ENCODE data around the gene CALHM2.

CALHM2 gene

DNA sequence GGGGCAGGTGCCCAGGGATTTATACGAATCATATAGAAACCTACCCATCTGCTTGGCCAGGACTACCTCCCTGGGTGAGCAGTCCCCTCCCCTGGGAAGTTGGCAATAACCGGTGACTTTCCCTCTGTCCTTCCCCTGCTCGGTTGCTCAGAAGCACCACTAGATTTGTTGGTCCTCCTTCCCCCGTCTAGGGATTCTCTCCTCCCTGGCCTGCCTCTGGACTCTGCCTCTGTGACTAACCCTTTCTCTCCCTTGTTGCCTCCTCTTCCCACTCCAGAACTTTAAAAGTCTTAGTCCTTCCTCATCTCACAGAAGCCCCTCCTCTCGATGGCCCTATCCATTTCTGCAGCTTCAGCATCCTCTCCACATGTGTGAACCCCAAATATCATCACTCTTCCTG lies 17.0 kb upstream of the CALHM2 start:
- ChIA-PET POLR2A (no interaction called here), CTCF (interaction anchor here (0.7 to 12.8 kb wide), 8 partner anchors 14 to 92 kb away, joined by 3 to 157 read pairs (median 4); partner anchors contain the start of gene CALHM2)
- DNase-seq, result no peak
- peaks cover 0 to 3% (median 0%) of the 10 kb centered on the region in 5 experiments for H3K27me3 ChIP-seq (replicated peaks in 2 of 5; ENCODE audit: control insufficient read depth in 4 of 5, insufficient read depth in 5 of 5, low read length in 4 of 5)
- H3K27ac ChIP-seq (ENCODE audit: insufficient read depth in 1 of 2, low read depth in 1 of 2, low read length in 2 of 2, poor library complexity in 1 of 2, severe bottlenecking in 2 of 2), result no peak overlapping the region
- 91% methylated on average over 5 of the region's 5 CpGs for WGBS (ENCODE audit: insufficient coverage)
- peaks cover 4 to 69% (median 31%) of the 10 kb centered on the region in 4 experiments for H3K4me1 ChIP-seq (ENCODE audit: control extremely low read depth in 1 of 4, control insufficient read depth in 4 of 4, insufficient read depth in 4 of 4, low read length in 3 of 4)
- H3K36me3 ChIP-seq (ENCODE audit: control insufficient read depth in 4 of 4, insufficient read depth in 4 of 4, low read length in 3 of 4), result no peaks in the 10 kb centered on the region
- H3K9me3 ChIP-seq (ENCODE audit: control extremely low read depth in 1 of 5, control insufficient read depth in 4 of 5, insufficient read depth in 2 of 5, low read depth in 1 of 5, low read length in 4 of 5), result no peaks in the 10 kb centered on the region
- H3K4me3 ChIP-seq (ENCODE audit: control insufficient read depth in 1 of 7, extremely low read depth in 1 of 7, insufficient read depth in 4 of 7, low read depth in 2 of 7, low read length in 6 of 7), result no peak overlapping the region

DNA sequence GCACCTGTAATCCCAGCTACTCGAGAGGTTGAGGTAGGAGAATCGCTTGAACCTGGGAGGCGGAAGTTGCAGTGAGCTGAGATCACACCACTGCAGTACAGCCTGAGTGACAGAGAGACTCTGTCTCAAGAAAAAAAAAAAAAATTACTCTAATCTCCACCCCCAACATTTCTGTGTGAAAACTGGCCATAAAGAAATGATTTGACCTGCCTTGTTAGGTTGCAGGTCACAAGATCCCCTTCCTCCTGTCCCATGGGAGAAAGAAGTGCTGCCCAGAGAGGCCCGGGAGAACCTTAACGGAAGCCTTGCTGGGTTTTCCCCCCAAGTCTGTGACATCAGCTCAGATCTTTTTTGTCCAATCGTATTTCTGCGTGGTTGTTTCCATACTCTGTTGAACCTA lies 15.2 kb upstream of the CALHM2 start:
- CTCF ChIA-PET, result no interaction called here
- Histone ChIP-seq H3K36me3 (ENCODE audit: control insufficient read depth in 4 of 4, insufficient read depth in 4 of 4, low read length in 3 of 4) (no peaks in the 10 kb centered on the region), H3K9me3 (ENCODE audit: control extremely low read depth in 1 of 5, control insufficient read depth in 4 of 5, insufficient read depth in 2 of 5, low read depth in 1 of 5, low read length in 4 of 5) (no peaks in the 10 kb centered on the region), H3K4me3 (ENCODE audit: control insufficient read depth in 1 of 7, extremely low read depth in 1 of 7, insufficient read depth in 4 of 7, low read depth in 2 of 7, low read length in 6 of 7) (no peak overlapping the region), H3K4me1 (ENCODE audit: control extremely low read depth in 1 of 4, control insufficient read depth in 4 of 4, insufficient read depth in 4 of 4, low read length in 3 of 4) (peaks cover 4 to 56% (median 30%) of the 10 kb centered on the region in 4 experiments), H3K27me3 (replicated peaks in 2 of 5; ENCODE audit: control insufficient read depth in 4 of 5, insufficient read depth in 5 of 5, low read length in 4 of 5) (peaks cover 0 to 3% (median 0%) of the 10 kb centered on the region in 5 experiments), H3K27ac (ENCODE audit: insufficient read depth in 1 of 2, low read depth in 1 of 2, low read length in 2 of 2, poor library complexity in 1 of 2, severe bottlenecking in 2 of 2) (no peak overlapping the region)
- 99% methylated on average over 7 of the region's 7 CpGs for WGBS (ENCODE audit: insufficient coverage)
- POLR2A ChIA-PET, result interaction anchor here (0.6 kb wide), 1 partner anchor 14 kb away, joined by 4 read pairs; no protein-coding TSS in a partner anchor
- no peak for DNase-seq

DNA sequence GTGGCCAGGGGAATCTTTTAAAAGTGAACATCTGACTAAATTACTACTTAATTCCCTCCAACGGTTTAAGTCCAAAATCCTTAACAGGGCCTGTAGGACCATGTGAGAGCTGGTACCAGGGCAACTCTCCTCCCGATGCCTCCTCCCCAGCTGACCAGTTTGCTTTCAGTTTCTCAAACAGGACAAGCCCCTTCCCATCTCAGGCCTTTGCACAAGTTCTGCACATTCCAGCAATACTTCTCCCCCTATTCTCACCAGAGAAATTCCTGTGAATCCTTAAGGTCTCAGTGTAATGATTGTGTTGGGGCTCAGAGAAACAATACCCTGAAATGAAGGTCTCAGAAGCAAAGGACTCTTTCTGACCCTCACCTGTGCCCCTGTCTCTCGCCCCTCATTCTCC lies 14.6 kb upstream of the CALHM2 start:
- no peaks in the 10 kb centered on the region for H3K36me3 ChIP-seq (ENCODE audit: control insufficient read depth in 4 of 4, insufficient read depth in 4 of 4, low read length in 3 of 4)
- no peak overlapping the region for H3K4me3 ChIP-seq (ENCODE audit: control insufficient read depth in 1 of 7, extremely low read depth in 1 of 7, insufficient read depth in 4 of 7, low read depth in 2 of 7, low read length in 6 of 7)
- peaks cover 0 to 49% (median 23%) of the 10 kb centered on the region in 4 experiments for H3K4me1 ChIP-seq (ENCODE audit: control extremely low read depth in 1 of 4, control insufficient read depth in 4 of 4, insufficient read depth in 4 of 4, low read length in 3 of 4)
- peaks cover 0 to 3% (median 0%) of the 10 kb centered on the region in 5 experiments for H3K27me3 ChIP-seq (replicated peaks in 2 of 5; ENCODE audit: control insufficient read depth in 4 of 5, insufficient read depth in 5 of 5, low read length in 4 of 5)
- DNase-seq, result no peak
- H3K9me3 ChIP-seq (ENCODE audit: control extremely low read depth in 1 of 5, control insufficient read depth in 4 of 5, insufficient read depth in 2 of 5, low read depth in 1 of 5, low read length in 4 of 5), result no peaks in the 10 kb centered on the region
- no peak overlapping the region for H3K27ac ChIP-seq (ENCODE audit: insufficient read depth in 1 of 2, low read depth in 1 of 2, low read length in 2 of 2, poor library complexity in 1 of 2, severe bottlenecking in 2 of 2)
- POLR2A ChIA-PET, result no interaction called here
- CTCF ChIA-PET, result interaction anchor here (1.9 kb wide), 1 partner anchor 10 kb away, joined by 5 read pairs; no protein-coding TSS in a partner anchor
- WGBS (ENCODE audit: insufficient coverage), result 79% methylated on average over 3 of the region's 3 CpGs

DNA sequence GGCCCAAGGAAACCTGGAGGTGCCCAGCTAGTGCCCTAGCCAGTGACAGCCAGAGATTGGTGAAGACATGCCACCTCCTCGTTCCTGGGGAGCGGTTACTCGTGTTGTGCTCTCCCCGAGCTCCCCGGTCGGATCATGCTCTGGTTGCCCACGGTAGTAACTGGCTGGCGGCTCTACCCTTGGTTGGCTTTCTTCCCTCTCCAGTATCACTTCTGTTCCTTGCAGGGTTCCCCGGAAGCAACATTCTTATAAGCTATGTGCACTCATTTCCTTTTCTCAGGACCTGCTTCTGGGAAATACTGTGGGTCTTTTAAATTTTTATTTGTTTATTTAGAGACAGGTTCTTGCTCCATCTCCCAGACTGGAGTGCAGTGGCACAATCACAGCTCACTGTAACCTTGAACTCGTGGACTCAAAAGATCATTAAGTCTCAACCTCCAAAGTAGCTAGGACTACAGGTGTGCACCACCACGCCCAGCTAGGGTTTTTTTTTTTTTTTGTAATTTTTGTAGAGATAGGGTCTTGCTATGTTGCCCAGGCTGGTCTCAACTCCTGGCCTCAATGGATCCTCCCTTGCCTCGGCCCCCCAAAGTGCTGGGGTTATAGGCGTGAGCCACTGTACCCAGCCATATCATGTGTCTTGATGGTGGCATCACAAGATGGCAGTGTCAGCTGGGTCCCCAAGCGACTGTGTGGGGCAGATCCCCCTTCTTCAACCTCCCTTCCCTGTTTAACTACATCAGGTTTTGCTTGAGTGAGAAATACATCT lies 13.4 kb upstream of the CALHM2 start:
- DNase-seq, result no peak
- H3K4me1 ChIP-seq (ENCODE audit: control extremely low read depth in 1 of 4, control insufficient read depth in 4 of 4, insufficient read depth in 4 of 4, low read length in 3 of 4), result peaks cover 0 to 38% (median 14%) of the 10 kb centered on the region in 4 experiments
- WGBS (ENCODE audit: insufficient coverage), result over 99% methylated on average over 11 of the region's 14 CpGs
- no peak overlapping the region for H3K4me3 ChIP-seq (ENCODE audit: control insufficient read depth in 1 of 7, extremely low read depth in 1 of 7, insufficient read depth in 4 of 7, low read depth in 2 of 7, low read length in 6 of 7)
- H3K27me3 ChIP-seq (replicated peaks in 2 of 5; ENCODE audit: control insufficient read depth in 4 of 5, insufficient read depth in 5 of 5, low read length in 4 of 5), result peaks cover 0 to 3% (median 0%) of the 10 kb centered on the region in 5 experiments
- ChIA-PET CTCF (interaction anchor here (0.7 to 1.9 kb wide), 6 partner anchors 9 to 27 kb away, joined by 3 to 5 read pairs (median 3); partner anchors contain the start of gene CALHM2), POLR2A (no interaction called here)
- no peak overlapping the region for H3K27ac ChIP-seq (ENCODE audit: insufficient read depth in 1 of 2, low read depth in 1 of 2, low read length in 2 of 2, poor library complexity in 1 of 2, severe bottlenecking in 2 of 2)
- no peaks in the 10 kb centered on the region for H3K9me3 ChIP-seq (ENCODE audit: control extremely low read depth in 1 of 5, control insufficient read depth in 4 of 5, insufficient read depth in 2 of 5, low read depth in 1 of 5, low read length in 4 of 5)
- H3K36me3 ChIP-seq (ENCODE audit: control insufficient read depth in 4 of 4, insufficient read depth in 4 of 4, low read length in 3 of 4), result no peaks in the 10 kb centered on the region

DNA sequence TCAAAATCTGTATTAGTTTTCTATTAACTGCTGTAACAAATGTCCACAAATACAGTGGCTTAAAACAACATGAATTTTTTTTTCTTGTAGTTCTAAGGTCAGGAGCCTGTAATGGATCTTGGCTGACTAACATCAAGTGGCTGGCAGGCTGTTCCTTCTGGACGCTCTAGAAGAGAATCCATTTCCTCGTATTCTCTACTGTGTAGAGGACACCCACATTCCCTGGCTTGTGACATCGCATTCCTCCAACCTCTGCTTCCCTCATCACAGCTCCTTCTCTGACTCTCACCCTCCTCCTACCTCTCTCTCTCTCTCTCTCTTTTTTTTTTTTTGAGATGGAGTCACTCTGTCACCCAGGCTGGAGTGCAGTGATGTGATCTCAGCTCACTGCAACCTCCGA lies 11.3 kb upstream of the CALHM2 start:
- 100% methylated on average over 3 of the region's 4 CpGs for WGBS (ENCODE audit: insufficient coverage)
- Histone ChIP-seq H3K9me3 (ENCODE audit: control extremely low read depth in 1 of 5, control insufficient read depth in 4 of 5, insufficient read depth in 2 of 5, low read depth in 1 of 5, low read length in 4 of 5) (no peaks in the 10 kb centered on the region), H3K36me3 (ENCODE audit: control insufficient read depth in 4 of 4, insufficient read depth in 4 of 4, low read length in 3 of 4) (no peaks in the 10 kb centered on the region), H3K27ac (ENCODE audit: insufficient read depth in 1 of 2, low read depth in 1 of 2, low read length in 2 of 2, poor library complexity in 1 of 2, severe bottlenecking in 2 of 2) (no peak overlapping the region), H3K4me1 (ENCODE audit: control extremely low read depth in 1 of 4, control insufficient read depth in 4 of 4, insufficient read depth in 4 of 4, low read length in 3 of 4) (peaks cover 0 to 31% (median 11%) of the 10 kb centered on the region in 4 experiments), H3K27me3 (replicated peaks in 2 of 5; ENCODE audit: control insufficient read depth in 4 of 5, insufficient read depth in 5 of 5, low read length in 4 of 5) (peaks cover 0 to 3% (median 0%) of the 10 kb centered on the region in 5 experiments), H3K4me3 (ENCODE audit: control insufficient read depth in 1 of 7, extremely low read depth in 1 of 7, insufficient read depth in 4 of 7, low read depth in 2 of 7, low read length in 6 of 7) (no peak overlapping the region)
- ChIA-PET POLR2A (no interaction called here), CTCF (interaction anchor here (0.6 to 1.8 kb wide), 6 partner anchors 12 to 1284 kb away, joined by 3 to 6 read pairs (median 4); no protein-coding TSS in a partner anchor)
- no peak for DNase-seq

DNA sequence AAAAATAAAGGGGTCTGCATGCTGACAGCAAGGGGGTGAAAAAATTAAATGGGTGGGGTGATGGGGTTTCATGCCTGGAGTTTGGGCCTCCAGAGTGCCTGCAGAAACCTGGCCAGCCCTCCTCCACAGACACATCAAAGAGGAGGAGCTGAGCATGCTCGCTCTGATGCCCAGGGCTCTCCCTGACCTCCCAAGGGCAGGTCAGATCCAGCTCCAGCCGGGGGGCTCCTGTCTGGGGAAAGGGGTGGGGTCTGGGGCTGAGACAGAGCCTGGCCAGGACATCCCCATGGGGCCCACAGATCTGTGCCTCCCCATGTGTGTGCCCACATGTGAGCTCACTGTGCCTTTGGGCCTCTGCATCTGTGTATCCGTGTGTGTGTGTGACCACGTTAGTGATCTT lies 7.4 kb upstream of the CALHM2 start:
- ChIA-PET CTCF (interaction anchor here (1.6 kb wide), 1 partner anchor 33 kb away, joined by 3 read pairs; no protein-coding TSS in a partner anchor), POLR2A (no interaction called here)
- Histone ChIP-seq H3K4me3 (ENCODE audit: control insufficient read depth in 1 of 7, extremely low read depth in 1 of 7, insufficient read depth in 4 of 7, low read depth in 2 of 7, low read length in 6 of 7) (no peak overlapping the region), H3K9me3 (ENCODE audit: control extremely low read depth in 1 of 5, control insufficient read depth in 4 of 5, insufficient read depth in 2 of 5, low read depth in 1 of 5, low read length in 4 of 5) (no peaks in the 10 kb centered on the region), H3K27ac (ENCODE audit: insufficient read depth in 1 of 2, low read depth in 1 of 2, low read length in 2 of 2, poor library complexity in 1 of 2, severe bottlenecking in 2 of 2) (no peak overlapping the region), H3K4me1 (ENCODE audit: control extremely low read depth in 1 of 4, control insufficient read depth in 4 of 4, insufficient read depth in 4 of 4, low read length in 3 of 4) (peaks cover 0 to 21% (median 9%) of the 10 kb centered on the region in 4 experiments), H3K36me3 (ENCODE audit: control insufficient read depth in 4 of 4, insufficient read depth in 4 of 4, low read length in 3 of 4) (no peaks in the 10 kb centered on the region), H3K27me3 (replicated peaks in 2 of 5; ENCODE audit: control insufficient read depth in 4 of 5, insufficient read depth in 5 of 5, low read length in 4 of 5) (no peaks in the 10 kb centered on the region)
- WGBS (ENCODE audit: insufficient coverage), result 80% methylated on average over 2 of the region's 4 CpGs
- DNase-seq, result no peak

DNA sequence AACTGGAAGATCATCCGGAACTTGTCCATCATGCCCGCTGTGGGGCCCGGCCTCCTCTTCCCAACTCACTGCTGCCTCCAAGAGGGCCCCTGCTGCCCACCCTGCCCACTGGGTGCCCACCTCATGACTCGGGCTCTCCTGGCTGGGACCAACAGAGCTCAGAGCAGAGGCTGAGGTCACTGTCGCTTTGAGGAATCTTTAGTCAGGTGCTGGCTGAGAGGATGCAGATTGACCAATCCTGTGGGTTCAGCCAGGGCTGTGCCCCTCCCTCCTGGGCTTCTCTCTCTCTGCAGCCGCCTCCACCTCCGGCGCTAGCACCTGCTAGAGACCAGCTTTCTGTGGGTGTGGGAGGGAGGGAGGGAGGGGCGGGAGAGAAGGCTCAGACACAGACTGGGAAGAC lies 6.5 kb upstream of the CALHM2 start, which contains the start of gene CALHM1:
Gene CALHM1, minus strand, starts transcription at position 181 of the 400 bp plus-strand sequence. Its CDS starts 149 bp downstream, at position 32.
- CTCF ChIA-PET, result interaction anchor here (1.1 to 1.7 kb wide), 3 partner anchors 34 to 42 kb away, joined by 3 to 4 read pairs (median 3); no protein-coding TSS in a partner anchor

More for the DNA sequence above, 6.5 kb upstream of the CALHM2 start, which contains the start of gene CALHM1:
- peak in 1 of 3 donors; percentile 21 for DNase-seq
- Histone ChIP-seq H3K27me3 (replicated peaks in 2 of 5; ENCODE audit: control insufficient read depth in 4 of 5, insufficient read depth in 5 of 5, low read length in 4 of 5) (no peaks in the 10 kb centered on the region), H3K36me3 (ENCODE audit: control insufficient read depth in 4 of 4, insufficient read depth in 4 of 4, low read length in 3 of 4) (no peaks in the 10 kb centered on the region), H3K4me1 (ENCODE audit: control extremely low read depth in 1 of 4, control insufficient read depth in 4 of 4, insufficient read depth in 4 of 4, low read length in 3 of 4) (peaks cover 0 to 21% (median 9%) of the 10 kb centered on the region in 4 experiments), H3K4me3 (ENCODE audit: control insufficient read depth in 1 of 7, extremely low read depth in 1 of 7, insufficient read depth in 4 of 7, low read depth in 2 of 7, low read length in 6 of 7) (no peak within 1 kb of the TSS), H3K9me3 (ENCODE audit: control extremely low read depth in 1 of 5, control insufficient read depth in 4 of 5, insufficient read depth in 2 of 5, low read depth in 1 of 5, low read length in 4 of 5) (no peaks in the 10 kb centered on the region), H3K27ac (ENCODE audit: insufficient read depth in 1 of 2, low read depth in 1 of 2, low read length in 2 of 2, poor library complexity in 1 of 2, severe bottlenecking in 2 of 2) (no peak within 1 kb of the TSS)
- WGBS (ENCODE audit: insufficient coverage), result 89% methylated on average over 5 of the region's 9 CpGs
- POLR2A ChIA-PET, result no interaction called here
